Gastrocnemius medialis (tissue), 4 donors: ENCODE data around the gene DBF4B.

Experiments used
- CTCF ChIP-seq, 5 experiments: fragments of 450-650 bp in 3 of 5; fragments of 200-600 bp in 2 of 5; sonication (generic) in 2 of 5; IDR thresholded peaks in 4 of 5; conservative IDR thresholded peaks in 1 of 5; 1 replicate in 4 of 5; 2 replicates in 1 of 5; pipeline ENCODE4 v1.5.1; 2016 to 2019; ENCODE audit warnings: antibody characterized with exemption in 5 of 5, mild to moderate bottlenecking in 3 of 5, moderate library complexity in 3 of 5
- POLR2A ChIP-seq, 2 donors: fragments of 450-650 bp; IDR thresholded peaks; one replicate each; pipeline ENCODE4 v1.6.1; 2017; ENCODE audit warnings: antibody characterized with exemption in 2 of 2, mild to moderate bottlenecking in 2 of 2, moderate library complexity in 2 of 2

GRCh38 chr17:44749076-44749979 is 40.9 kb downstream of the DBF4B start:
- no peak for TF ChIP-seq CTCF (IDR thresholded peaks at IDR 0.05 in 4 of 5, conservative IDR thresholded peaks at IDR 0.05 in 1 of 5)
- no peak for TF ChIP-seq POLR2A (IDR thresholded peaks at IDR 0.05)
